HepG2 (cell line): ENCODE measurements around the gene EIF3B.

Experiments used
- CTCF ChIP-seq: sonication (generic); formaldehyde crosslinking; IDR thresholded peaks from 2 replicates; pipeline ENCODE4 v1.5.0; 2020; ENCODE audit warnings: mild to moderate bottlenecking, missing genetic modification reagents, moderate library complexity
- RARG ChIP-seq: sonication (generic); formaldehyde crosslinking; IDR thresholded peaks from 2 replicates; pipeline ENCODE4 v1.4.0; 2020; ENCODE audit warnings: low read depth, mild to moderate bottlenecking, missing genetic modification reagents
- ZNF343 ChIP-seq: sonication (generic); formaldehyde crosslinking; IDR thresholded peaks from 2 replicates; pipeline ENCODE4 v1.4.0; 2020; ENCODE audit warnings: mild to moderate bottlenecking, missing genetic modification reagents
- ZNF546 ChIP-seq: sonication (generic); formaldehyde crosslinking; conservative IDR thresholded peaks from 2 replicates; pipeline ENCODE4 v1.8.1; 2023; ENCODE audit warnings: mild to moderate bottlenecking, missing genetic modification reagents

GRCh38 chr7:2387897-2388636, 33.4 kb downstream of the EIF3B start:
- no peak for TF ChIP-seq RARG (CRISPR knock-in tag)
- no peak for TF ChIP-seq ZNF343 (CRISPR knock-in tag)
- TF ChIP-seq CTCF (CRISPR knock-in tag), result no peak
- TF ChIP-seq ZNF546, result no peak
